GM19240 (cell line): Measurements from ENCODE around the gene MYO1B.

Source experiments
- DNase-seq: peaks from one replicate; pipeline ENCODE4 v3.0.0; 2011; ENCODE audit warnings: low spot score; ENCODE audit not compliant: insufficient read length

MYO1B gene

GRCh38 chr2:191257934-191258333, 12.7 kb downstream of the MYO1B start:
- DNase-seq: no peak

GRCh38 chr2:191258996-191259395, 13.8 kb downstream of the MYO1B start:
- DNase-seq: no peak

GRCh38 chr2:191262436-191262835, 17.2 kb downstream of the MYO1B start:
- DNase-seq: no peak

- no peak for DNase-seq
These were observed 17.8 kb downstream of the MYO1B start for GRCh38 chr2:191263050-191263449.

GRCh38 chr2:191264647-191265081, 19.5 kb downstream of the MYO1B start:
- DNase-seq: no peak

GRCh38 chr2:191265311-191266170, 20.3 kb downstream of the MYO1B start:
- no peak for DNase-seq

- DNase-seq: no peak
These were observed 21.0 kb downstream of the MYO1B start for GRCh38 chr2:191266201-191266600.

- no peak for DNase-seq
These were observed 23.4 kb downstream of the MYO1B start for GRCh38 chr2:191268596-191268995.

GRCh38 chr2:191270306-191271161, 25.3 kb downstream of the MYO1B start:
- DNase-seq: no peak

- no peak for DNase-seq
These were observed 26.9 kb downstream of the MYO1B start for GRCh38 chr2:191272064-191272463.

- DNase-seq: no peak
These were observed 29.2 kb downstream of the MYO1B start for GRCh38 chr2:191274413-191274815.

- DNase-seq: no peak
These were observed 31.7 kb downstream of the MYO1B start for GRCh38 chr2:191276792-191277465.

GRCh38 chr2:191280290-191280689, 35.1 kb downstream of the MYO1B start:
- DNase-seq: no peak

GRCh38 chr2:191280834-191281756, 35.9 kb downstream of the MYO1B start:
- no peak for DNase-seq

- no peak for DNase-seq
These were observed 40.0 kb downstream of the MYO1B start for GRCh38 chr2:191285252-191285651.

GRCh38 chr2:191287820-191288219, 42.6 kb downstream of the MYO1B start:
- no peak for DNase-seq

- no peak for DNase-seq
These were observed 43.8 kb downstream of the MYO1B start for GRCh38 chr2:191289049-191289448.

- DNase-seq: no peak
These were observed 46.3 kb downstream of the MYO1B start for GRCh38 chr2:191291471-191291870.

GRCh38 chr2:191292869-191293268, 47.7 kb downstream of the MYO1B start:
- DNase-seq: no peak

GRCh38 chr2:191295088-191295487, 49.9 kb downstream of the MYO1B start:
- DNase-seq: no peak
